Inflammatory macrophage treated with lipopolysaccharide for 1 hour (primary cell): ENCODE data around the gene DLGAP1.

Experiments used
- DNase-seq, 2 donors: peaks; one replicate each; pipeline ENCODE4 v3.0.0-alpha.2; 2020 to 2022

The DLGAP1 gene

DNA sequence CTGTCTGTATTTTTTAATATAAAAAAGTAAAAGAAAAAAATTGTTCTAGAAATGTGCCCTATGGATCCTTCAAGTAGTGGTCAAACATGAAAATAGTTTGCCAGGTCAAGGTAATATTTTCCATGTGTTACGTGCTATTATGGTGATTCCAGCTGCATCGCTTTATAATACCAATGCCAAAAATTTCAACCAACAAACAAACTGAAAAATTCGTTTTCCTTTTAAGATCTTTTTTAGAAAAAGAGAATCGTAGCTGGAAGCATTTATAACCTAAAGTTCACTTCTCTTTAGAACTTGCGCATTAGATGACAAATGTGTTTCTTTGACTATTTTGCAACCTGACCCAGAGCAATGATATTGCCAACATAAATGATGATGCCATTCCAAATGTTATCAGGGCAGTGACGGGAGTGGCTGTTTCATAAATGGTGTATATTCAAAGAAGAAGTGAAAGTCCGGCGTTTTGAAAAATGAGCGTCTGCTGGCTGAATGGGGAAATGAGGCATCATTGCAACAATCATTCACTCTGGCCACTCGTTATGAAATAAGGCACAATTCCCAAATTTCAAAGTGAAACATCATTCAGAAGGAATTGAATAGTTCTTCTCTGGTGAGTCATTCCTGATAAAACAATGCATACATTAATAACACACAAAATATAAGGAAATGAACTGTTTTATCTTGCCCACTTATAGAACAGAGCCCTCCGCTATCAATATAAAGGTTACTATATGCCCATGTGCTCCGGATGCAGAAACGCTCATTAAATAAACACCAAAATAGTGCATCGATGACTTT, 707.7 kb downstream of the DLGAP1 start:
- peak; percentile 97 to 99 for DNase-seq

DNA sequence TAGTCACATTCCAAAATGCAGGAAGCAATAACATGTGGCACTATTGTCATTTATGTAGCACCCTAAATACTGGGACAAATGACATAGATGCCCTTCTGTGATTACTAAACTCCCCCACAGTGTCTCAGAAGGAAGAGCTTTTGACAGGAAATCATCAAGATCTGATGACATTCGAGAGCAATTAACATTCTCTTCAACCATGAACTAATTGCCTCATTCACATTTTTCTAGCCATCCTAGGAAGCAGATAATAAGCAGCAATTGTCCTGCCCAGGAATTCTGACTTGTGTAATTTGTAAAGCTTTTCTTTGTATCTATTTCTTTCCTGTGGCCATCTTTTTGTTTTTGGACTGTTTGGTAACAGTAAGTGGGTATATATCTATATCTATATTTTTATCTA, 712.6 kb downstream of the DLGAP1 start:
- no peak for DNase-seq

DNA sequence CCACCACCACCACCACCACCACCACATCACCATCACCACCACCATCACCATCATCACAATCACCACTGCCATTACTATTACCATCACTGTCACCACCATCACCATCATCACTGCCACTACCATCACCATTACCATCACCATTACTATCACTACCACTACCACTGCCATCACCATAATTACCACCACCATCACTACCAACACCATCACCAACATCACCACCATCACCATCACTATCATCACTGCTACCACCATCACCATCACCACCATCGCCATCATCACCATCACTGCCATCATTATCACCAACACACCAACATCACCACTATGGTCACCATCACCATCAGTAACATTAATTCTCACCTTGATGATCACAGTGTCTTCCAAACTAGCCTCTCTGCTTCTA, 713.8 kb downstream of the DLGAP1 start:
- no peak for DNase-seq

DNA sequence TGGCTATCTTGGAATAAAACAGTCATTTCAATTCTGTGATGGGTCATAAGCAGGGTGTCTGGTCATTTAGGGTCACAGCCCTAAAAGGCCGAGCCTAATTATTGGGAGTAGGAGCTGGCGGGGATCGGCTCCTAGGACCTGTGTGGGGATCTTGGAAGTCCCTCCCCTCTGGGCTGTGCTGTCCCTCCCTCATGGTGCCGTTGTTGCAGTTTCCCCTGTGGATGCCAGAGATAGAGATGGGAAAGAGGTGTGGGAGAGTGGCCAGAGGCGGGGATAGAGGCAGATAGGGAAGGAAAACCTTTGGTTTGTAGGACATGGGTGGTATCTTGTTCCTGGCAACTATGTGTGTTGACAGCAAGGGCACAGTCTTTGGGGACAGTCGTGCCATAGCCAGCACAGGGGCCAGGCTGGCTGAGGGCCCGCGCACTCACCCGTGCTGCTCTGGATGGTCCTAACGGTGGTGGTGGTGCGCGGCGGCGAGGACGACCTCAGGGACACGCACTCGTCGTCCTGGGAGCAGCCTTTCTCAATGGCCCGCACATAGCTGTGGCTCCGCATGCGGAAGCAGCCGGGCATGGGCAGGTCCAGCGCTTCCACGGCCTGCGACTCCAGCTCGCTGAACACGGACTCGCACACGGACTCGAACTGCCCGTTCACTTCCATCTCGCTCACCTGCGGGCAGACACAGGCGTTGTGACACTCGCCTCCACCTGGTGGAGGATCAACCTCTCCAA, 726.2 kb downstream of the DLGAP1 start:
- no peak for DNase-seq

DNA sequence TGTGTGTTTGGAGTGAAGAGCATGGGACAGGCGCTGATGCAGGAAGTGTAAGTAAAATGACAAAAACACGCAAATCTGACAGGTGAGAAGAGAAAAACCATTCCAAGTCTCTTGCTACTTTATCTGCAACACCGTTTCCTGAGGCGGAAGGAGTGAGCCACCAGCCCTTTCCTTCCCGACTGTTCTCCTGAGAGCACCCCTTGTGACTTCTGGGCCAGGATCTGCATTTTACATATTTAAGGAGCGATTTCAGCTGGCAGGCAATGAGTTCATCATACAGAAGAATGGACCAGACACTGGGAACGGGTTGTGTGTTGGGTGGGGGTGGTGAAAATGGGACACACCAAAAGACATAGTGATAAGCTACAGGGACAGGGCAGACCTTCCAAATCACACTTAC, 727.8 kb downstream of the DLGAP1 start:
- no peak for DNase-seq

DNA sequence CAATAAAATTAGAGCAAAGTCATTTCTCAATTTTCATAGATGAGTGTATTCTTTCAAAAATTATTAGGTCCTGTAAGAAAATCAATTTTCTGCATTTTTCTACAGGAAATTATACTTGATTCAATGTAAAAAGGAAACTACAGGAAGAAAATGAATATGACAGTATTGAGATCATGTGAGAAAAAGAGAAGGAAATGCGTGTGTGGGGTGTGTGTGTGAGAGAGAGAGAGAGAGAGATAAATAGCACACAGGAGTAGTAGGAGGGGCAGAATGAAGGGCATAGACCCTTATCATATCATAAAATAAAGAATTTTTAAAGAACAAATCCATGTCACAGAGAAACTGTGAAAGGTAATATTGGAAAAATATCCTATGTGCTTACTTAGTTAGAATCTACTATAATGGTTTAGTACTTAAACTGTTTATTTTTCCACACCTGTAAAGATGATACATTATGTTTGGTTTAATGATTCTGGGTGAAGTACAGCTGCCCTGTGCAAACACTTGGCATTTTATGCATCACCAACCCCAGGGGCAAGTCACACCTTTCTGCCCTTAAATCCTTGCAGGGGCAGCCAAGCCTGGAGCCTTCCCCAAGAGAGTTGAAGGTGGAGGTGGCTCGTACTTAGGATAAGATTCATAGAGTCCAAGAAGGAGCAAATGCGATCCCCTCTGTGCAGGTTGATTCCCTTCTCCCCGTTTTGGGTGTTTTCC, 728.7 kb downstream of the DLGAP1 start:
- peak; percentile 66 for DNase-seq

DNA sequence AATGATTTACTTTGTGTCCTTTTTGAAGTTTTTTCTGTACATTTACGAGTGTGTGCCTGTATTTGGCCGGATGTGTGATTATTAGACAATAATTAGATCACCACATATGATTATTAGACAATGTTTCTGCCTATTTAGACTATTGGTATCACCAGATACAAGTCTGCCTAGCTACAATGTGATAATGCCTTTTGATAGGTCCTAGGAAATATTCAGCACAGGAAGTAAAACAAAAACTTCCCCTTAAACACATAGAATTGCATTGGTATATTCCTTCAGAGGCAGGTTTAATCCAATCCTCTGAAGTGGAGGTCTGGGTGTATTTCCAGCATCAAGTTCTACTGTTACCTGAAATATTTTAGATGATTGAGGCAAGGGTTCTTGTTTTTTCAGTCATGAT, 730.0 kb downstream of the DLGAP1 start:
- DNase-seq: peak; percentile 63 to 77

DNA sequence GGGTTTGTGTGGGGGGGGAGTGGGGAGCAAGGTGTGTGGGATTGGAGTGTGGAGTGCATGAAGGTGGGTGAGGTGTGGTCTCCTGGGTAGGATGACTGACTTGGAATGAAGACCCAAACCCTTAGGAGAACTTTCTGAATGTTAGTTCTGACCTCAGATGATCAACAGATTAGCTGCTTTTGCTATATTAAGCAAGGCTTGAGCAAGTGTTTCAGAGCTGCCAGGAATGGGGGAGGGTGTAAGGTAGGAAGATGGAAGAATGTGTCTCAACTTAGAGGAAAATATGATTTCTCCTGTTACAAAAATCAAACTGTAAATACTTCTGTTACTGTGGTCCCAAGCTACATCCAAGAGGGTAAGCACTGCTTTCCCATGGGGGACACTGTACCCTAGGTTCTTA, 731.6 kb downstream of the DLGAP1 start:
- DNase-seq: no peak

DNA sequence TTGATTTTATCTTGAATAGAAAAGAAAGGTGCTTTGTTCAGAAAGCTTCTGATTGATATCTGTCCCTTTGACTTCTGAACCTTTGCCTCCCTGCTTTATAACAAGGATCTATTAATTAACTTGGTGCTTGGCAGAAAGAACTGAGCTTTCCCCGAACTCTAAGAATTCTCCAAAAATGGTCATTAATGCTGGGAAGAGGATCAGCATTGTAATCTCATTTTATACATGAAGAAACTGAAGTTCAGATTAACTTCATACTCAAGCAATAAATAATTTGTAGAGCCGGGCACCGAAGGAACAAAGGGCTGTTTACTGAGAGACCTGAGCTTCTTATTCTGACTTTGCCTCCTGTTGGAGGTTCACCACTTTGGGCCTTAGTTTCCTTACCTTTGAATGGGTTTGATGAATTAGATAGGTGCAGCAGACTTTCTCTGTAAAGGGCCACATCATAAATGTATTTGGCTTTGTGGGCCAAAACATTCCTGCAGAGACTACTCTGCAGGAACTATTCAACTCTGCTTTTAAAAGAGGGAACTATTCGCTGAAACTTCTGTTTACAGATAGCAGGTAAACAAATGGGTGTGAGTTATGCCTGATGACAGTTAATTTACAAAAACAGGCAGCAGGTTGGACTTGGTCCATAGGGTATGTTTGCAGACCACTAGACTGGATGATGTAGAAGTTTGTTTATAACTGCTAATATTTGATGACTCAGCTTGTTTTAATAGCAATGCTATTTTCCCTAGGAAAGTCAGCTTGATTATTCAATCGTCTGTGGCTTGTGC, 732.3 kb downstream of the DLGAP1 start:
- DNase-seq: no peak

DNA sequence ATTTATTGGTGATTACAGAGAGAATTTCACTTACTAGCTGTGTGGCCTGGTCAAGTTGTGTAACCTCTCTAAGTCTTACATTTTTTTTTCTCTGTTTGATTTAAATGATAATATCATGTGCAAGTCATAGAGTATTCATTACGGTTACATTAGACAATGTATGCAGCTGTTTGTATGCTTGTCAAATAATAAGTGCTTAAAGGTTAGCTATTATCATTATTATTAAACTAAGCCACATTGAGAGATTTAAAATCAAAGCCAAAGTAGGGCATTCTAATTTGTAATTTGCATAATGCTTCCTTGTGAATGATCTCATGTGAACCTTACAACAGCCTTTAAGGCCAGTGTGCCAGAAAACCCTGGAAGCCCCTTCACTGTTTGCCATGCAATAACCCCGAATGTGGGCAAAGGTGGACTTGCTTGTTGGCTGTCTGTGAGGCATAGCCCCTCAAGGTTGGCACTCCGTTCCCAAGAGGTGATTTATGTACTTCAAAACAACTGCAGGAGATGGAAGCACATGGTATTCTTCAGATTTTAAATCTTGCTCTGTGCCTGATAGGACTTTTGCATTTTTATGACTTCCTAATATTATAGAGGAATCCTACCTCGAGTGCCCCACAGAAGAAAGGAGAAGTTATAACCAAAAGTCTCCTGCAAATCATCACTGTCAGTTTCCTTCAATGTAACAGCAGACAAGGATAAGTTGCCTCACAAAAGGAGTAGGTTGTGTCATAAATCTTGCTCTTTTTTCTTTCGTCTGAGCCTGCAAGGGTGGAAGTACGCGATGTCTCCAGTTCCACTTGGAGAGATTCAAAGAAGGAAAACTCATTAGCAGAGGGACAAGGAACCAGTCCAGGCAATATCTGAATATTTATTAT, 733.1 kb downstream of the DLGAP1 start:
- peak; percentile 80 to 90 for DNase-seq

DNA sequence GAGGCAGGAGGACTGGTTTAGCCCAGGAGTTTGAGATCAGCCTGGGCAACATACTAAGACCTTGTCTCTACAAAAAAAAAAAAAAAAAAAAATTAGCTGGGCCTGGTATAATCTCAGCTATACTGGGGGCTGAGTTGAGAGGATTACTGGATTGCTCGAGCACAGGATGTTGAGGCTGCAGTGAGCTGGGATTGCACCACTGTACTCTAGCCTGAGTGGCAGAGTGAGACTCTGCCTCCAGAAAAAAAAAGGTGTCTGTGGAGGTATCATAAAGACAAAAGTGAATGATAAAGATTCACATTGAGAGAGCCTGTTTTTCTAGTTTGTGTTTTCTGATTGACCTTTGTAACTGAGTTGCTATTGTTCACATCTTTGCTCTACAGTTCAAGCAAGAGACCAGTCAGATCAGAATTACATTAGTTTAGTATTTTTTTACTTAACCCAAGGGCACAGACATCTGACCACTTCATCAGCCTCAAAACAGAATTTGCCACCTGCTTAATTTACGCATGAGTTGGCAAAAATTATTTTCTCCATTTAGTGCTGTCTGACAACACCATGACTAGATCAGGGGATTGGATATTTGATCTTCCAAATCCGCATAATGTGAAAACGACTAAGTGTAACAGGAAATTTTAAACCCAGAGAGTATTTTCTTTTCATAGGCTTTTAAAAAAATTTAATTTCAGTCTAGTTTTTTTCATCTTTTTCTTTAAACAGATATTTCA, 734.1 kb downstream of the DLGAP1 start:
- no peak for DNase-seq

DNA sequence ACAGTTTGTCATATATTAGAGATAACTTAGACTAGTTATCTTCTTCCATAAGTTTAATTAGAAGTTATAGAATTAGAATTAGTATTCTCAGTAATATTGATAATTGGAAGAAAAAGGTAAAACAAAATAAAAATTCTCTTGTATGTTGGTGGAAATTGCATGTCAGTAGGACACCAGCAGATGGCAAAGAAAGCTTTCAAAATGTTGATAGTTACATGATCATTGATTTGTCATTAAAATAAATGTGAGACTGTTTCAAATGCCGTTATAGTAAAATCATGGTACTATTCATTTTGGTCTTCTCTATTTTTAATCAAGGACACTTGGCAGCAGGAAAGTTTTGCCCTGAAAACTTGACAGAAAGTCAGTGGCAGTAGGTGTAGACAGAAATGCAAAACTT, 734.9 kb downstream of the DLGAP1 start:
- DNase-seq: no peak

DNA sequence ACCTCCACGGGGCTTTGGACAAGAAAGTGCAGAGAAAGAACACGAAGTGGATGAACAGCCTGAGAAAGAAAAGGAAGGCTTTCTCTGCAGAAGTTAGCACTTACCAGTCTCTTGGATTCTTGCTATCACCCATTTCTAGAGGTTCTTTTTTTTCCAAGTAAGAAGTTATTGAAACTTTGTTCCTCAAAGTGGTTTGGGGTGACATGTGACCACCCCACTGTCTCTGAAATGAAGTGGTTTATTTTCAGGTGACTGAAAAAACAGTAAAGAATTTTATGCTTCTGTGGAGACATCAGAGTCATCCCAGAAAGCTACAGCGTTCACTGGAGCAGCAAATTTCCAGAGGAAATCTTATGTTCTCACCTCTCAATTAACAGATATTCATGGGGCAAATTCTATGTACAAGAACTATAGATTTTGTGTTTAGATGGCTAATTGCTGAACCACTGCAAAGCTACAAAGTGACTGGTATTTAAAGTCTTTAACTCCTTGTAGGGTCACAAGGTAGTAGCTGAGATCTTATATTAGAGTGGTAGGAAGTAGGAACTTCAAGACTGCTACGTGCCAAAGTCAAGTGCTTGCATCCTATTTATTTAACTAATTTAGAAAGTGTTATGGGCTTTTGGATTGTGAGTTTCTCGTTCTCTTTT, 737.6 kb downstream of the DLGAP1 start:
- no peak for DNase-seq

DNA sequence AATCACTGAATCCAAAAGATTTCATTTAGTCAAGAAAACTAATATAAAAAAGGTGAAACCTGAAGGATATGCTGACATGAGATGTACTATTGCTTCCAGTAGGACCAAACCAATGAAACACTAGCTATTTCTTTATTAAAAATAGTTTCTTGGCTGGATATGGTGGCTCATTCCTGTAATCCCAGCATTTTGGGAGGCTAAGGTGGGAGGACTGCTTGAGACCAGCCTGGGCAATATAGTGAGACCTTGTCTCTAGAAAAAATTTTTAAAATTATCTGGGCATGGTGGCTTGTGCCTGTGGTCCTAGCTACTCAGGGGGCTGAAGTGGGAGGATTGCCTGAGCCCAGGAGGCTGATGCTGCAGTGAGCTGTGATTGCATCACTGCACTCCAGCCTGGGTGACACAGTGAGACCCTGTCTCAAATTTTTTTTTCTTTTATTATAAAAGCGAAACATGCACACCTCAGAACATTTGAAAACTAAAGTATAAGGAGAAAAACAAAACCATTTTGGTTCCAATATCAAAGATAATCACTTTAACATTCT, 738.9 kb downstream of the DLGAP1 start:
- DNase-seq: no peak

DNA sequence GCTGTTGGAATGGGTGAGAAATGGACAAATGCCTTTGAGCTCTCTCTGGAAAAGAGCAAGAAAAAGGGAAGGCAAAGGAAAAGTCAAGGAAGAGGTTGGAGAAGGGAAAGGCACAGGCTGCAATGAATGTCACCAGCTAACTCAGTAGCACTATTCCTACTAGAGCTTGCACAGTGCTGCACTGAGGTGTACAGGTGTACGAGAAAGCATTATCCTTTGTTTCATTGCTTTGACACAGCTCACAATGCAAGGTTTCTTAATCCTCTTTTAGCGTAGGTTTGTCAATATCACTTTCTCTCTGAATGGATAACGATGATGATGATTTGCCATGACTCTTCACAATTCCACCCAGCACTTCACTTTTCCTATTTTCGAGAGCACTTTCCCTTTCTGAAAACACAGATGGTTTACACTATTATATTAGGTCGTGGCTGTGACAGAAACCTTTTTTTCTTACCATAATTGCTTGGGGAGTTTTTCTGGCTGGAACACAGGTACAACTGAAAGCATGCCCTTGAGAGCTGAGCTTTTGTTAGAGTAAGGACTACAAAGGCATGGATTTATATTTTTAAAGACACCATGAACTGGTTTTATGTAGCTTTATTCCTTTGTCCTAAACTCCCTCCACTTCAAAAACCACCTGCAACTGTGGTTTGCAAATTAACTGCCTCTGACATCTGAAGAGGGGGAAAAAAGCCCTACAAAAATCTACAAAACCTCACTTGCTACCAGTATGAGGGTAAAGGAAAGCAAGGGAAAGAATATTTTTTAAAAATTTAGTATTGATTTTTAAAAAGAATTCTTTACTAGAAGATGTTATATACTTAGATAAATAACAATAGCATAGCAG, 739.7 kb downstream of the DLGAP1 start:
- peak; percentile 34 to 41 for DNase-seq

DNA sequence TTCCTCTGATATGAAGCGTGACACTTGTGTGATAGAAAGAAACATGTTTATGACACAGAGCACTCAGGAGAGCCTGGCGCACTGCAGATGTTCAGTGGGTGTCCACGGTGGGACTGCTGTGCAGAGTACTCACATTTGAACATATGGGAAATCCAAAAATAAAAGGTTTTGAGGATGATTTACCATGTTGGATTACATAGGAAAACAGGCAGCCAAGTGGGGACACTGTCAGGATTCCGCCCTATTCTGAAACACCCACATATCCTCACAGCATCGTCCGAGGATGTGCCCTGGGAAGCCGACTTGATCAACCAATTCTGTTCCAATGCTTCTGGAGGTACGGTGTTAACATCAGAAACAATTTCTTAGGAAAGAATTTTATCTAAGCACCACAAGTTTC, 741.4 kb downstream of the DLGAP1 start:
- DNase-seq: no peak

DNA sequence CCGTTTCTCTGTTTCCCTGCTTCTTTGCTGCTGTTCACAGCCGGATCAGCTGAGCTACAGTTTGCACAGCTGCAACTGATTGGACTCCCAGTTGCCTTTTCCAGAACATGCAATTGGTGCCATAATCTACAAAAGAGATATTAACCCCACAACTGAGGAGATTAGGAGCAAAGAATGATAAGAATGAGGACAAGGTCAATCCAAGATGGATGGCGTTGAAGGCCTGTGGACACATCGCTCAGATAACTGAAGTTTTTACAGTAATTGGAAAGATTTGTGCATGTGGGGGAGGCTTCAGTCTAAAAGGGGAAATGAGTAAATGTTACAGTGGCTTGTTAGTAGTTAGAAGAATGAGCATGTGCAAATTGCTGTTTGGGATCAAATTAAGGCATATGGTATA, 741.9 kb downstream of the DLGAP1 start:
- peak; percentile 46 to 50 for DNase-seq

DNA sequence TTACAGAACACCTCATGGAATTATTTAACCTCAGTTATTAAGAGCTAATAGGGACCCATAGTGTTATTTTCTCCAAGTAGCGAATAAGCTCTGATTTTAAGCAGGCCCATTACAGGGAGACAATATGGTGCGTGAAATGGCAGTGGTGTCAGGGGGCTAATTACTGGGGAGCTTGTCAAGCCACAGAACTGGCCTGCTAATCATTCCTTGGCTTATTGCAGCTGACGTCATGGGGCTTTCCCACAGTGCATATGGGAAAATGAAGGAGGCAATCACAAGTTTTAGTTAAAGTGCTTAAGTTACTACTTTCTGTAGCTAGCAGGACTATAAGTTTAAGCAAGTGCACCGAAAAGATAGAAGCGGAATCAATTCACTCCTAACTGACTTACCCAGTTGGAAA, 742.6 kb downstream of the DLGAP1 start:
- peak in 1 of 2 donors; percentile 71 for DNase-seq

DNA sequence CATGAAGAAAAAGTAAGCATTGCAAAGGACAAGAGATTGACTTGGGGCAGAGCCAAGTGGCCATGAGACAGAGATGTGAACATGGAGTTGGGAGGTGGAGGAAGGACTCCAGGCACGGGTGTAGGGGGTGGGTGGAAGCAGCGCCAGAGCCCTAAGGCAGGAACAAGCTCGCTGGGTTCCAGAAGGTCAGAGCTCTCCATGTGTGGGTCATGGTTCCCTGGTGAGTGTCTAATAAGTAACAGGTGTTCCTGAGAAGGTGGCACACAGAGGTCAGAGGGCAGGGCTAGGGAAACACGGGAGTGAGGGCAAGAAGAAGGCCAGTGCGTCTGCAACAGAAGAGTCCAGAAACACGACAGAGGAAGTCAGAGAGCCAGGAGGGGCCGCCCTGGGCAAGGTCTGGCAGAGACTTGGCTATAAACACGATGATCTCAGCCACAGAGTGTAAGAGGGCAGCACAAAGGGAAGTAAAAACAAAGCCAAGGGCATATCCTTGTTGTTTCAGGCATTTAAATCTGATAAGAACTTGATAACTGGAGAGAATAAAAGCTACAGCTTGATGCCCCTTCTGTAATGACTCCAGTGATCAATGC, 744.3 kb downstream of the DLGAP1 start:
- DNase-seq: peak; percentile 76
